Testis (tissue), 2 donors: ENCODE results near the gene C11orf98.
"Not testable (repeated sequence)": the region's sequence is repeated elsewhere in the genome, so short reads cannot be mapped to it uniquely, and the experiment has no call there.

ENCODE experiments used
- POLR2A ChIP-seq: fragments of 450-650 bp; IDR thresholded peaks from one replicate; pipeline ENCODE4 v1.6.1; 2017; ENCODE audit warnings: antibody characterized with exemption, mild to moderate bottlenecking, moderate library complexity
- TF ChIP-seq, protein P1 (sequence below), 3 experiments: fragments of 450-650 bp in 2 of 3; fragments of 200-600 bp in 1 of 3; sonication (generic) in 1 of 3; IDR thresholded peaks; one replicate each; pipeline ENCODE4 v1.5.1; 2016 to 2019; ENCODE audit warnings: antibody characterized with exemption in 3 of 3, mild to moderate bottlenecking in 2 of 3, moderate library complexity in 1 of 3

DNA sequence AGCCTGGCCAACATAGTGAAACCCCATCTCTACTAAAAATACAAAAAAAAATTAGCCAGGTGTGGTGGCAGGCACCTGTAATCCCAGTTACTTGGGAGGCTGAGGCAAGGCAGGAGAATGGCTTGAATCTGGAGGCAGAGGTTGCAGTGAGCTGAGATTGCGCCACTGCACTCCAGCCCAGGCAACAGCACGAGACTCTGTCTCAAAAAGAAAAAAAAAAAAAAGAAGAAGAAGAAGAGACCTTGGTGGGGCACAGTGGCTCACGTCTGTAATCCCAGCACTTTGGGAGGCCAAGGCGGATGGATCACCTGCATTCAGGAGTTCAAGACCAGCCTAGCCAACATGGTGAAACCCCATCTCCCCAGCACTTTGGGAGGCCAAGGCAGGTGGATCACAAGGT lies 38.9 kb upstream of the C11orf98 start:
- TF ChIP-seq, protein P1, sequence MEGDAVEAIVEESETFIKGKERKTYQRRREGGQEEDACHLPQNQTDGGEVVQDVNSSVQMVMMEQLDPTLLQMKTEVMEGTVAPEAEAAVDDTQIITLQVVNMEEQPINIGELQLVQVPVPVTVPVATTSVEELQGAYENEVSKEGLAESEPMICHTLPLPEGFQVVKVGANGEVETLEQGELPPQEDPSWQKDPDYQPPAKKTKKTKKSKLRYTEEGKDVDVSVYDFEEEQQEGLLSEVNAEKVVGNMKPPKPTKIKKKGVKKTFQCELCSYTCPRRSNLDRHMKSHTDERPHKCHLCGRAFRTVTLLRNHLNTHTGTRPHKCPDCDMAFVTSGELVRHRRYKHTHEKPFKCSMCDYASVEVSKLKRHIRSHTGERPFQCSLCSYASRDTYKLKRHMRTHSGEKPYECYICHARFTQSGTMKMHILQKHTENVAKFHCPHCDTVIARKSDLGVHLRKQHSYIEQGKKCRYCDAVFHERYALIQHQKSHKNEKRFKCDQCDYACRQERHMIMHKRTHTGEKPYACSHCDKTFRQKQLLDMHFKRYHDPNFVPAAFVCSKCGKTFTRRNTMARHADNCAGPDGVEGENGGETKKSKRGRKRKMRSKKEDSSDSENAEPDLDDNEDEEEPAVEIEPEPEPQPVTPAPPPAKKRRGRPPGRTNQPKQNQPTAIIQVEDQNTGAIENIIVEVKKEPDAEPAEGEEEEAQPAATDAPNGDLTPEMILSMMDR (IDR thresholded peaks at IDR 0.05) = not testable (repeated sequence)
- TF ChIP-seq POLR2A = not testable (repeated sequence)
